H54 (cell line): Measurements from ENCODE around the gene SV2A.
"Not testable (repeated sequence)": the region's sequence is repeated elsewhere in the genome, so short reads cannot be mapped to it uniquely, and the experiment has no call there.

Source experiments
- DNase-seq: peaks from one replicate; pipeline ENCODE4 v3.0.0; 2011; ENCODE audit warnings: low spot score, mixed read lengths; ENCODE audit not compliant: insufficient read length
- FAIRE-seq: peaks from 3 replicates; lab custom pipeline; 2011; peaks lifted over from hg19 to GRCh38; lab: Jason Lieb, UNC
- POLR2A ChIP-seq: IDR thresholded peaks from 2 replicates; pipeline ENCODE4 v1.6.1; 2011; ENCODE audit warnings: low read depth, mild to moderate bottlenecking, low read length

SV2A gene

DNA sequence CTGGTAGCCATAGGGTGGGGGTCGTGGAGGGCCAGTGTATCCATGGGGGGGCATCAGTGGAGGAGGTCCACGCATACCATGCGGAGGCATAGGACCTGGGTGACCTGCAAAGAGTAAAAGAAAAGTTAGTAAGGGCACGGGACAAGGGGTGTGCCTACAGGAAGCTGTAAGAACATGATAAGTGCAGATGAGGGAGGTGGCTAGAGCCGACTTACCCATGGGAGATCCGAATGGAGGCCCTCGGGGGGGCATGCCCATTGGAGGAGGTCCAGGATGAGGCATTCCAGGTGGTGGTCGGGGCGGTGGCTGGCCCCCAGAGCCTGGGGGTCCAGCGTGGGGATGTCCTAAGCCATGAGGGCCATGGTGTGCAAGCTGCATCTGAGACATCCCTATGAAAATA, 6.0 kb upstream of the SV2A start:
- no peak for FAIRE-seq
- no peak for TF ChIP-seq POLR2A
- no peak for DNase-seq

DNA sequence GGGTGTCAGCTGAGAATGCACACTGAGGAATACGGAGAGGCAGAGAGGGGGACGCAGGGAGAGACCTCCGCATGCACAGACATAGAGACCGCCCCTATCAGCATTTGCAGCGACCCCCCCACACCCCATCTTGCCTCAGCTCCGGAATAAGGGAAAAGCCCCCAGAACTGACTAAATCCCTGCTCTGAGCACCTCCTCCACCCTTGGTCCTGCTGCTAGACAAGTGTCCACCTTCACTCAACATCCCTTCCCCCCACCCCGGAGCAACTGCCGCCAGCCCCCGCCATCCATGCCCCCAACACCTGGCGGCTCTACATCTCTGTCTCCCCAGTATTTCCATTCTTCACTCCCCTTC, 769 bp downstream of the SV2A start:
- DNase-seq = no peak
- no peak for TF ChIP-seq POLR2A
- no peak for FAIRE-seq

- no peak for DNase-seq
- TF ChIP-seq POLR2A = no peak
- no peak for FAIRE-seq
Observed at GRCh38 chr1:149916193-149916897, 1.3 kb downstream of the SV2A start.

DNA sequence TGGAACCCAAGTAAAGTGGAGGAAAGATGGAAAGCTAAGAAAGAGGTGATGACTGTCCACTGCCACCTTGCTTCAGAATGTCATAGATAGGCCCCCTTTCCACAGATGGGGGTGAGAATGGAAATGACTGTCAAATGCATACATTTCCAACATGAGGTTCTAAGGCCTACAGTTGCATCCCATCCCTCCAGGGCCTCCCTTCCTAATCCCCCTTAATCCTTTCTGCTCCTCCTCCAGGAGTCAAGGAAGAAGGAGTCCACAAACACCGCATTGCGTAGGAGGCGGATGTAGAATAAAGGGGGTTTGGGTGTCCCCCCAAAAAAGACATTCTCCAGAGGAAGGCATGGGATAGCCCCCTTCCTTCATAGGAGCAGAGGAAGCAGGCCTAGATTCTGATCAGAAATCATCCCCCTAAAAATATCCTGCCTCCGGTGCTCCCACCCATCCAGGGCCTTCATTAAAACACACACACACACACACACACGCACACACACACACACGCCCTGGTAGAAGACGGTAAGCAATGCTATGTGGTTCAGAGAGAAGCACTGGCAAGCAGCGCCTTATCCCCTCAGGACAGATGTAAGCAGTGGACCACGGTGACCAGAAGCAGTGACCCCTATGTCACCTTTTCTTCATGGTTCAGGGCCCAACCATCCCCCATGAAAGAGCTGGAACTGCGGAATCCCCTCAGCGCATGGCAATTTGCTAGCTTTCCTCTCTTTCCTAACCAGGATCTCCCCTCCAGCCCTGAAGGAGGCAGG, 2.0 kb downstream of the SV2A start:
- FAIRE-seq (no peak), DNase-seq (no peak)
- TF ChIP-seq POLR2A = no peak

DNA sequence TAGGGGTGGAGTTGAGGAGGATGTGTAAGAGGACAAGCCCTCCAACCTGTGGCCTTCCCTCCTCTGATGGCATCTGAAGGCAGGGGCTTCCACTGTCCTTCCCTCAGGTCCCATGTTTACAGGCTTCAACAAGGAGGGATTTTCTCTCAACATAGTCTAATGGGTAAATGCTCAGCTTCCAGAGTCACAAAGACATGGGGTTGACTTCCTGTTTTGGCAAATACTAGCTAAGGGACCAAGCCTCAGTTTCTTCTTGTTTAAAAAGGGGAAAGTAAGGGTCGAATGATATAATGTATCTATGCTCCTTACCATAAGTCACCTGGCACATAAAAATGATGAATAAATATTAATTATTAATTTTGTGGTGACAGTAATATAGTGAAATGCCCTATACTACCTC, 3.1 kb downstream of the SV2A start:
- no peak for FAIRE-seq

GRCh38 chr1:149906570-149907075, 11.0 kb downstream of the SV2A start:
- FAIRE-seq (no peak), DNase-seq (no peak)
- TF ChIP-seq POLR2A = no peak

More for the DNA sequence above, 3.1 kb downstream of the SV2A start:
- DNase-seq = no peak
- TF ChIP-seq POLR2A = no peak

DNA sequence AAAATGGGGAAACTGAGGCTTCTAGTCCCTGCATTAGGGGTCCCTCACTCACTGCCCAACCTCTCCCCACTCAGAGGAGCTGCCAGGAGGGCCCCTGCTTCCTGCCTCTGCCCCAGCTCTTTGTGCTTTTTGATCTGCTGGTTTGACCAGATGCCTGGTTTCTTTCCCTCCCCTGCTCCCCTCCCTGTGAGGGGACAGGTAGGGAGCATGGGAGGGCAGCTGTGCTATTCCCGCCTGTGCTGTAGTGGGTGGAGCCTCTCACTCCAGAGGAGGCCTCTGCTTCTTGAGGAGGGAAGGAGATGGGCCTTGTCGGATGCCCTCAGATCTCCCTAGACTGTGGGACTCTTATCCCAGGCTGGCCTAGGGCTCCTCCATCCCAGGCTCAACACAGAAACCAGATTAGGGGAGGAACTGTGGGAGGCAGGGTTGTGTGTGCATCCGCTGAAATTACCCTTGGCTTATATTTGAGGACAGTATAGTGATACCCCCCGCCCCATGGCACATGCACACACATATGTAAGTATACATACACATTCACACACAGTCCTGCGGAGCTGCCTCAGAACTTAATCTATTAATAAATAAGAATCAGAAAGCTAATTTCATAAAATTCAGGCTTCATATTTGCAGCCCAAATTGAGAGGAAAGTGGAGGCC, 13.7 kb downstream of the SV2A start:
- DNase-seq (no peak), FAIRE-seq (no peak)
- no peak for TF ChIP-seq POLR2A

GRCh38 chr1:149899460-149900284, 18.0 kb downstream of the SV2A start, which contains the start of gene BOLA1:
TSS of gene BOLA1 (plus strand) at chr1:149899568. CDS start at chr1:149900060, 492 bp downstream.
- DNase-seq (peak; percentile 61), FAIRE-seq (no peak)
- TF ChIP-seq POLR2A = peak; percentile 70

DNA sequence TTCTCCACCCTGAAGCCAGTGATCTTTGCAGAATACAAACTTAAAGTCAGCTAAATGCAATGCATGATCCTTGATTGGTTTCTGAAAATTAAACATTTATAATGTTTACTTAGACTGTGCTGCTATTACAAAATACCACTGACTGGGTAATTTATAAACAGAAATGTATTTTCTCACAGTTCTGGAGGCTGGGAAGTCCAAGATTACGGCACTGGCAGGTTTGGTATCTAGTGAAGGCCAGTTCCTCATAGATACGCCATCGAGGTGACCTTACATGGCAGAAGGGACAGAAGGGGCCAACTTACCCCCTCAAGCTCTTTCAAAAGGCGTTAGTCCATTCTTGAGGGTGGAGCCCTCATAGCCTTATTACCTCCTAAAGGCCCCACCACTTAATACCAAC, 21.1 kb downstream of the SV2A start:
- TF ChIP-seq POLR2A = no peak
- DNase-seq (no peak), FAIRE-seq (no peak)

DNA sequence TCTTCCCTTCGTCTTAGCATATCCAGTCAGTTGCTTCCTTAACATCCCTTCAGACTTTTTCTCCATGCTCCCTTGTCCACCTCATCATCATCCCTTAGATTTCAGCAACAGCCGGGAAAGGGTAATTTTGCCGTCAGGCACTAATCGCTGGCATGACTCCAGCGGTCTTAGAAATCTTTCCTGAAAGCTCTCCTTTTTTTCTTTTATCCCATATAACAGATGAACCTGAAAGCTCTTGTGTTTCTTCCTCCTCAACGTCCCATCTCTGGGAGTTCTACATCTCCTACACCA, 28.7 kb downstream of the SV2A start:
- TF ChIP-seq POLR2A = no peak
- FAIRE-seq (no peak), DNase-seq (no peak)

DNA sequence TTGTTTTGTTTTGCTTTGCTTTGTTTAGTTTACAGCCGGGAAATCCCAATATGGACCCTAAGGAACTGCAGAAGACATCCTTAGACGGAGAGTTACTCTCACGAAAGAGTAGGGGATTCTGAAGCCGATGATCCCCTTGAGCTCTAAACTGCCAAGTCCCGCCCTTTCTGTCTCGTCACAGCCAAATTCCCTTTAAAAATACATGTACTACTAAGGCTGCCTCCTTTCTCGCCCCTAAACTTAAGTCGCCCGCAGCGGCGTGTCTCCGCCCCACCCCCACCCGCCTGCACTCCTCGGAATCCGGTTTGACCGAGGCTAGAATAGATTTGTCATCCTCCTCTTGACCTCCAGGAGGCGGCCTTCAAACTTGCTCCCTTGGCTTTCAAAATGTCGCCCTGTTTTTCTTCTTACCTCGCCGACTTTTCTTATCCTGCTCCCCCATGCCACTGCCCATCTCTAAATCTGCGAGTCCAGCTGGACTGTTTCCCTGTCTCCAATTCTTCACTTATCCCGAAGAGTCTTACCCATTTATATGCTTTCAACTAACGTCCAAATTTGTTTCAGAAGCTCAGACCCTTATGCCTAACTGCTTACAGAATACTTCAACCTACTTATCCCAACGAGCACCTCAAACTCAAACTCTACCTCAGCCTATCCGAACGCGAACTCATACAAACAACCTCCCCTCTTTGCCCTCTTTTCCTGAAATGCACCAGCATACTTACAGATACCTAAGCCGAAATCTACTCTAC, 29.2 kb downstream of the SV2A start:
- DNase-seq (peak; percentile 45), FAIRE-seq (no peak)
- TF ChIP-seq POLR2A = peak; percentile 46

- FAIRE-seq (no peak), DNase-seq (peak; percentile 50)
- peak; percentile 94 for TF ChIP-seq POLR2A
Observed at GRCh38 chr1:149887456-149888246, 30.0 kb downstream of the SV2A start.

GRCh38 chr1:149887196-149887455, 30.5 kb downstream of the SV2A start:
- not testable (repeated sequence) for DNase-seq, FAIRE-seq
